GM23338 (cell line): ENCODE data around the gene GPR39. TPM values are rescaled to one million over a fixed set of nuclear protein-coding genes. Genes with fewer than 3 reads are reported as not detected.

Source experiments
- ATAC-seq: fragments of 200-7000 bp; cut with Tn5 transposase; 3 replicates; pipeline ENCODE4 v1.9.1; 2020
- DNase-seq: peaks from one replicate; pipeline ENCODE4 v3.0.0-alpha.2; 2015; ENCODE audit warnings: low spot score
- H2AFZ ChIP-seq: fragments of 200-600 bp; sonication (generic); 2 replicates; pipeline ENCODE4 v1.8.0; 2016; ENCODE audit warnings: antibody characterized with exemption, mild to moderate bottlenecking, moderate library complexity
- H3F3A ChIP-seq: fragments of 200-600 bp; sonication (generic); replicated peaks from 2 replicates; pipeline ENCODE4 v1.8.0; 2017; ENCODE audit warnings: antibody characterized with exemption, mixed run types, low read depth
- H3K27ac ChIP-seq: fragments of 200-600 bp; sonication (generic); 2 replicates; pipeline ENCODE4 v1.6.1; 2016; ENCODE audit warnings: low read depth
- H3K27me3 ChIP-seq: fragments of 200-600 bp; sonication (generic); 2 replicates; pipeline ENCODE4 v1.8.0; 2016; ENCODE audit warnings: mild to moderate bottlenecking, mixed run types, moderate library complexity; ENCODE audit not compliant: insufficient read depth
- H3K36me3 ChIP-seq: fragments of 200-600 bp; sonication (generic); 2 replicates; pipeline ENCODE4 v1.8.0; 2016; ENCODE audit warnings: mild to moderate bottlenecking; ENCODE audit not compliant: insufficient read depth
- H3K4me1 ChIP-seq: fragments of 200-600 bp; sonication (generic); 2 replicates; pipeline ENCODE4 v1.8.0; 2016; ENCODE audit warnings: mild to moderate bottlenecking, moderate library complexity; ENCODE audit not compliant: insufficient read depth
- H3K4me2 ChIP-seq: fragments of 200-600 bp; sonication (generic); 2 replicates; pipeline ENCODE4 v1.7.1; 2017; ENCODE audit warnings: mixed run types
- H3K4me3 ChIP-seq: fragments of 200-600 bp; sonication (generic); 2 replicates; pipeline ENCODE4 v1.6.1; 2016; ENCODE audit warnings: mixed run types
- H3K79me2 ChIP-seq: fragments of 200-600 bp; sonication (generic); replicated peaks from 2 replicates; pipeline ENCODE4 v1.8.0; 2017; ENCODE audit warnings: mild to moderate bottlenecking; ENCODE audit not compliant: insufficient read depth
- H3K9me2 ChIP-seq: fragments of 200-600 bp; sonication (generic); 2 replicates; pipeline ENCODE4 v1.8.0; 2017; ENCODE audit not compliant: insufficient read depth
- H4K20me1 ChIP-seq: fragments of 200-600 bp; sonication (generic); replicated peaks from 2 replicates; pipeline ENCODE4 v1.8.0; 2017; ENCODE audit warnings: mild to moderate bottlenecking; ENCODE audit not compliant: insufficient read depth
- H3K27ac Mint-ChIP-seq: 2 replicates; pipeline ENCODE4 v1.8.0; 2020; ENCODE audit warnings: inconsistent platforms, mild to moderate bottlenecking, moderate library complexity, mixed read lengths
- H3K27me3 Mint-ChIP-seq: 3 replicates; pipeline ENCODE4 v1.8.0; 2022; ENCODE audit warnings: low read depth, mild to moderate bottlenecking, moderate library complexity, mixed read lengths, inconsistent platforms; ENCODE audit not compliant: insufficient read depth, poor library complexity
- H3K36me3 Mint-ChIP-seq: 3 replicates; pipeline ENCODE4 v1.8.0; 2021; ENCODE audit warnings: low read depth, mild to moderate bottlenecking, inconsistent platforms, moderate library complexity, mixed read lengths
- H3K4me1 Mint-ChIP-seq: 3 replicates; pipeline ENCODE4 v1.8.0; 2020; ENCODE audit warnings: mild to moderate bottlenecking, inconsistent platforms, mixed read lengths
- H3K4me3 Mint-ChIP-seq: 3 replicates; pipeline ENCODE4 v1.8.0; 2021; ENCODE audit warnings: moderate library complexity, mild to moderate bottlenecking, inconsistent platforms, mixed read lengths
- H3K9me3 Mint-ChIP-seq: 3 replicates; pipeline ENCODE4 v1.8.0; 2020; ENCODE audit warnings: moderate library complexity, mild to moderate bottlenecking, inconsistent platforms, mixed read lengths
- CREB1 ChIP-seq: fragments of 250-450 bp; sonication (Bioruptor Pico); IDR thresholded peaks from 2 replicates; pipeline ENCODE4 v1.5.0; 2020; ENCODE audit warnings: low read depth, mild to moderate bottlenecking, moderate library complexity
- CTCF ChIP-seq, 2 experiments: fragments of 200-600 bp in 1 of 2; sonication (generic) in 1 of 2; conservative IDR thresholded peaks; 2 replicates each; pipeline versions ENCODE4 v1.5.1 to v1.6.1; 2016 to 2017; ENCODE audit warnings: antibody characterized with exemption in 2 of 2, low read depth in 2 of 2, mild to moderate bottlenecking in 2 of 2, moderate library complexity in 1 of 2
- EZH2 ChIP-seq: fragments of 200-600 bp; sonication (generic); IDR thresholded peaks from one replicate; pipeline ENCODE4 v1.8.0; 2017; ENCODE audit warnings: antibody characterized with exemption, mild to moderate bottlenecking, low read depth; ENCODE audit not compliant: unreplicated experiment
- EZH2phosphoT487 ChIP-seq: fragments of 200-600 bp; sonication (generic); IDR thresholded peaks from one replicate; pipeline ENCODE4 v1.8.1; 2018; ENCODE audit warnings: antibody characterized with exemption; ENCODE audit not compliant: unreplicated experiment
- JUNB ChIP-seq: IDR thresholded peaks from one replicate; pipeline ENCODE4 v1.6.1; 2016; ENCODE audit warnings: antibody characterized with exemption; ENCODE audit not compliant: unreplicated experiment
- NANOG ChIP-seq: IDR thresholded peaks from 2 replicates; pipeline ENCODE4 v1.6.1; 2016; ENCODE audit warnings: antibody characterized with exemption, borderline replicate concordance
- POLR2AphosphoS5 ChIP-seq: IDR thresholded peaks from 2 replicates; pipeline ENCODE4 v1.6.1; 2016; ENCODE audit warnings: antibody characterized with exemption, low read depth
- REST ChIP-seq: IDR thresholded peaks from one replicate; pipeline ENCODE4 v1.6.1; 2018; ENCODE audit warnings: antibody characterized with exemption; ENCODE audit not compliant: unreplicated experiment
- STAT1 ChIP-seq: IDR thresholded peaks from one replicate; pipeline ENCODE4 v1.6.1; 2016; ENCODE audit warnings: antibody characterized with exemption; ENCODE audit not compliant: unreplicated experiment
- ZNF114 ChIP-seq: fragments of 250-450 bp; sonication (Bioruptor Pico); IDR thresholded peaks from 2 replicates; pipeline ENCODE4 v1.5.0; 2020; ENCODE audit warnings: mild to moderate bottlenecking, moderate library complexity
- ZNF331 ChIP-seq: fragments of 250-450 bp; sonication (Bioruptor Pico); IDR thresholded peaks from 2 replicates; pipeline ENCODE4 v1.5.0; 2020; ENCODE audit warnings: low read depth, mild to moderate bottlenecking, moderate library complexity
- polyA plus RNA-seq: library from polyadenylated mRNA; unstranded; fragments of >200 nt; fragmentation: Nextera tagmentation; extraction: Ambion mirVana; gene quantifications from 2 replicates; pipeline ENCODE4 v1.2.1, GENCODE V29; 2016
- total RNA-seq: library from RNA; depleted of rRNA; stranded (reverse); fragments of >200 nt; shearing (Covaris generic); gene quantifications from 2 replicates; pipeline ENCODE4 v1.2.3, GENCODE V29; 2014
- TF ChIP-seq, protein P1 (sequence below): IDR thresholded peaks from 2 replicates; pipeline ENCODE4 v1.6.1; 2016; ENCODE audit warnings: antibody characterized with exemption
- TF ChIP-seq, protein P2 (sequence below): fragments of 250-450 bp; sonication (Bioruptor Pico); IDR thresholded peaks from 2 replicates; pipeline ENCODE4 v1.5.0; 2020; ENCODE audit warnings: mild to moderate bottlenecking, moderate library complexity

GPR39 gene
- total and polyA plus RNA-seq, 2 experiments from 2014 or later = 0.55 to 1.9 TPM

DNA sequence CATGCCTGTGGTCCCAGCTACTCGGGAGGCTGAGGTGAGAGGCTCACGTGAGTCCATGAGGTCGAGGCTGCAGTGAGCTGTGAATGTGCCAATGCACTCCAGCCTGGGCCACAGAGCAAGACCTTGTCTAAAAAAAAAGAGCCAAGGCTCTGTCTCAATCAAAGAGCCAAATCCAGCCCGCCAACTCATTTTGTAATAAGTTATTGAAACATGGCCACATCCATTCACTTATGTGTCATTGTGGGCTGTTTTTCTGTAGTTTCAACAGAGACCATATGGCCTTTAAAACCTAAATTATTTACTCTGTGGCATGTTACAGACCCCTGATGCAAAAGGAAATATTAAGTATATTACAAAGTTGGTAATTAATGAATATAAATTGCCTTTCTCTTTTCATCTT, 60.8 kb downstream of the GPR39 start:
- H3K27ac Mint-ChIP-seq = no peak overlapping the region
- H3K4me3 ChIP-seq = no peak overlapping the region
- peaks cover 5% of the 10 kb centered on the region; the same call in 2 of the 3 replicates for H3K4me1 Mint-ChIP-seq
- H3K36me3 ChIP-seq = no peaks in the 10 kb centered on the region
- H3K4me1 ChIP-seq = no peaks in the 10 kb centered on the region
- peaks cover 3% of the 10 kb centered on the region; the same call in 1 of the 2 replicates for H3K9me2 ChIP-seq
- H3K27ac ChIP-seq = no peak overlapping the region
- H3K9me3 Mint-ChIP-seq = peaks cover 2% of the 10 kb centered on the region; the same call in 2 of the 3 replicates
- H4K20me1 ChIP-seq = no peaks in the 10 kb centered on the region
- no peaks in the 10 kb centered on the region for H3K27me3 Mint-ChIP-seq
- no peak overlapping the region for H3K4me3 Mint-ChIP-seq
- TF ChIP-seq POLR2AphosphoS5 = no peak
- no peak for TF ChIP-seq ZNF331
- TF ChIP-seq NANOG = no peak
- TF ChIP-seq, protein P1, sequence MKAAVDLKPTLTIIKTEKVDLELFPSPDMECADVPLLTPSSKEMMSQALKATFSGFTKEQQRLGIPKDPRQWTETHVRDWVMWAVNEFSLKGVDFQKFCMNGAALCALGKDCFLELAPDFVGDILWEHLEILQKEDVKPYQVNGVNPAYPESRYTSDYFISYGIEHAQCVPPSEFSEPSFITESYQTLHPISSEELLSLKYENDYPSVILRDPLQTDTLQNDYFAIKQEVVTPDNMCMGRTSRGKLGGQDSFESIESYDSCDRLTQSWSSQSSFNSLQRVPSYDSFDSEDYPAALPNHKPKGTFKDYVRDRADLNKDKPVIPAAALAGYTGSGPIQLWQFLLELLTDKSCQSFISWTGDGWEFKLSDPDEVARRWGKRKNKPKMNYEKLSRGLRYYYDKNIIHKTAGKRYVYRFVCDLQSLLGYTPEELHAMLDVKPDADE = no peak
- TF ChIP-seq STAT1 = no peak
- TF ChIP-seq, protein P2, sequence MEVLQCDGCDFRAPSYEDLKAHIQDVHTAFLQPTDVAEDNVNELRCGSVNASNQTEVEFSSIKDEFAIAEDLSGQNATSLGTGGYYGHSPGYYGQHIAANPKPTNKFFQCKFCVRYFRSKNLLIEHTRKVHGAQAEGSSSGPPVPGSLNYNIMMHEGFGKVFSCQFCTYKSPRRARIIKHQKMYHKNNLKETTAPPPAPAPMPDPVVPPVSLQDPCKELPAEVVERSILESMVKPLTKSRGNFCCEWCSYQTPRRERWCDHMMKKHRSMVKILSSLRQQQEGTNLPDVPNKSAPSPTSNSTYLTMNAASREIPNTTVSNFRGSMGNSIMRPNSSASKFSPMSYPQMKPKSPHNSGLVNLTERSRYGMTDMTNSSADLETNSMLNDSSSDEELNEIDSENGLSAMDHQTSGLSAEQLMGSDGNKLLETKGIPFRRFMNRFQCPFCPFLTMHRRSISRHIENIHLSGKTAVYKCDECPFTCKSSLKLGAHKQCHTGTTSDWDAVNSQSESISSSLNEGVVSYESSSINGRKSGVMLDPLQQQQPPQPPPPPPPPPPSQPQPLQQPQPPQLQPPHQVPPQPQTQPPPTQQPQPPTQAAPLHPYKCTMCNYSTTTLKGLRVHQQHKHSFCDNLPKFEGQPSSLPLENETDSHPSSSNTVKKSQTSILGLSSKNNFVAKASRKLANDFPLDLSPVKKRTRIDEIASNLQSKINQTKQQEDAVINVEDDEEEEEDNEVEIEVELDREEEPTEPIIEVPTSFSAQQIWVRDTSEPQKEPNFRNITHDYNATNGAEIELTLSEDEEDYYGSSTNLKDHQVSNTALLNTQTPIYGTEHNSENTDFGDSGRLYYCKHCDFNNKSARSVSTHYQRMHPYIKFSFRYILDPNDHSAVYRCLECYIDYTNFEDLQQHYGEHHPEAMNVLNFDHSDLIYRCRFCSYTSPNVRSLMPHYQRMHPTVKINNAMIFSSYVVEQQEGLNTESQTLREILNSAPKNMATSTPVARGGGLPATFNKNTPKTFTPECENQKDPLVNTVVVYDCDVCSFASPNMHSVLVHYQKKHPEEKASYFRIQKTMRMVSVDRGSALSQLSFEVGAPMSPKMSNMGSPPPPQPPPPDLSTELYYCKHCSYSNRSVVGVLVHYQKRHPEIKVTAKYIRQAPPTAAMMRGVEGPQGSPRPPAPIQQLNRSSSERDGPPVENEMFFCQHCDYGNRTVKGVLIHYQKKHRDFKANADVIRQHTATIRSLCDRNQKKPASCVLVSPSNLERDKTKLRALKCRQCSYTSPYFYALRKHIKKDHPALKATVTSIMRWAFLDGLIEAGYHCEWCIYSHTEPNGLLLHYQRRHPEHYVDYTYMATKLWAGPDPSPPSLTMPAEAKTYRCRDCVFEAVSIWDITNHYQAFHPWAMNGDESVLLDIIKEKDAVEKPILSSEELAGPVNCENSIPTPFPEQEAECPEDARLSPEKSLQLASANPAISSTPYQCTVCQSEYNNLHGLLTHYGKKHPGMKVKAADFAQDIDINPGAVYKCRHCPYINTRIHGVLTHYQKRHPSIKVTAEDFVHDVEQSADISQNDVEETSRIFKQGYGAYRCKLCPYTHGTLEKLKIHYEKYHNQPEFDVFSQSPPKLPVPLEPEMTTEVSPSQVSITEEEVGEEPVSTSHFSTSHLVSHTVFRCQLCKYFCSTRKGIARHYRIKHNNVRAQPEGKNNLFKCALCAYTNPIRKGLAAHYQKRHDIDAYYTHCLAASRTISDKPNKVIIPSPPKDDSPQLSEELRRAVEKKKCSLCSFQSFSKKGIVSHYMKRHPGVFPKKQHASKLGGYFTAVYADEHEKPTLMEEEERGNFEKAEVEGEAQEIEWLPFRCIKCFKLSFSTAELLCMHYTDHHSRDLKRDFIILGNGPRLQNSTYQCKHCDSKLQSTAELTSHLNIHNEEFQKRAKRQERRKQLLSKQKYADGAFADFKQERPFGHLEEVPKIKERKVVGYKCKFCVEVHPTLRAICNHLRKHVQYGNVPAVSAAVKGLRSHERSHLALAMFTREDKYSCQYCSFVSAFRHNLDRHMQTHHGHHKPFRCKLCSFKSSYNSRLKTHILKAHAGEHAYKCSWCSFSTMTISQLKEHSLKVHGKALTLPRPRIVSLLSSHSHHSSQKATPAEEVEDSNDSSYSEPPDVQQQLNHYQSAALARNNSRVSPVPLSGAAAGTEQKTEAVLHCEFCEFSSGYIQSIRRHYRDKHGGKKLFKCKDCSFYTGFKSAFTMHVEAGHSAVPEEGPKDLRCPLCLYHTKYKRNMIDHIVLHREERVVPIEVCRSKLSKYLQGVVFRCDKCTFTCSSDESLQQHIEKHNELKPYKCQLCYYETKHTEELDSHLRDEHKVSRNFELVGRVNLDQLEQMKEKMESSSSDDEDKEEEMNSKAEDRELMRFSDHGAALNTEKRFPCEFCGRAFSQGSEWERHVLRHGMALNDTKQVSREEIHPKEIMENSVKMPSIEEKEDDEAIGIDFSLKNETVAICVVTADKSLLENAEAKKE = no peak
- no peak for TF ChIP-seq EZH2phosphoT487
- TF ChIP-seq CTCF (conservative IDR thresholded peaks at IDR 0.05; ENCODE audit: low read depth in 2 of 2) = no peak
- TF ChIP-seq REST = no peak
- TF ChIP-seq CREB1 (CRISPR knock-in tag) = no peak
- no peak for TF ChIP-seq ZNF114
- TF ChIP-seq EZH2 = no peak
- no peak for TF ChIP-seq JUNB
- H2AFZ ChIP-seq = no peak overlapping the region
- DNase-seq (no peak), ATAC-seq (no peak)
- H3K79me2 ChIP-seq = no peaks in the 10 kb centered on the region
- H3K36me3 Mint-ChIP-seq = no peaks in the 10 kb centered on the region; the same call in 2 of the 3 replicates
- no peaks in the 10 kb centered on the region for H3K27me3 ChIP-seq
- no peaks in the 10 kb centered on the region for H3F3A ChIP-seq
- no peak overlapping the region for H3K4me2 ChIP-seq
